T-helper 1 cell (primary cell): ENCODE data around the gene BPIFB2.
"Not testable (repeated sequence)": the region's sequence is repeated elsewhere in the genome, so short reads cannot be mapped to it uniquely, and the experiment has no call there.

Experiments used
- DNase-seq, 5 donors: peaks; one replicate each; pipeline ENCODE4 v3.0.0-alpha.2; 2012 to 2020
- total RNA-seq, 4 donors: gene quantifications; one replicate each; lab custom pipeline; 2026; lab: John Stamatoyannopoulos, UW

BPIFB2 gene, protein sequence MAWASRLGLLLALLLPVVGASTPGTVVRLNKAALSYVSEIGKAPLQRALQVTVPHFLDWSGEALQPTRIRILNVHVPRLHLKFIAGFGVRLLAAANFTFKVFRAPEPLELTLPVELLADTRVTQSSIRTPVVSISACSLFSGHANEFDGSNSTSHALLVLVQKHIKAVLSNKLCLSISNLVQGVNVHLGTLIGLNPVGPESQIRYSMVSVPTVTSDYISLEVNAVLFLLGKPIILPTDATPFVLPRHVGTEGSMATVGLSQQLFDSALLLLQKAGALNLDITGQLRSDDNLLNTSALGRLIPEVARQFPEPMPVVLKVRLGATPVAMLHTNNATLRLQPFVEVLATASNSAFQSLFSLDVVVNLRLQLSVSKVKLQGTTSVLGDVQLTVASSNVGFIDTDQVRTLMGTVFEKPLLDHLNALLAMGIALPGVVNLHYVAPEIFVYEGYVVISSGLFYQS
- 0 reads per million in 4 donors for total RNA-seq

DNA sequence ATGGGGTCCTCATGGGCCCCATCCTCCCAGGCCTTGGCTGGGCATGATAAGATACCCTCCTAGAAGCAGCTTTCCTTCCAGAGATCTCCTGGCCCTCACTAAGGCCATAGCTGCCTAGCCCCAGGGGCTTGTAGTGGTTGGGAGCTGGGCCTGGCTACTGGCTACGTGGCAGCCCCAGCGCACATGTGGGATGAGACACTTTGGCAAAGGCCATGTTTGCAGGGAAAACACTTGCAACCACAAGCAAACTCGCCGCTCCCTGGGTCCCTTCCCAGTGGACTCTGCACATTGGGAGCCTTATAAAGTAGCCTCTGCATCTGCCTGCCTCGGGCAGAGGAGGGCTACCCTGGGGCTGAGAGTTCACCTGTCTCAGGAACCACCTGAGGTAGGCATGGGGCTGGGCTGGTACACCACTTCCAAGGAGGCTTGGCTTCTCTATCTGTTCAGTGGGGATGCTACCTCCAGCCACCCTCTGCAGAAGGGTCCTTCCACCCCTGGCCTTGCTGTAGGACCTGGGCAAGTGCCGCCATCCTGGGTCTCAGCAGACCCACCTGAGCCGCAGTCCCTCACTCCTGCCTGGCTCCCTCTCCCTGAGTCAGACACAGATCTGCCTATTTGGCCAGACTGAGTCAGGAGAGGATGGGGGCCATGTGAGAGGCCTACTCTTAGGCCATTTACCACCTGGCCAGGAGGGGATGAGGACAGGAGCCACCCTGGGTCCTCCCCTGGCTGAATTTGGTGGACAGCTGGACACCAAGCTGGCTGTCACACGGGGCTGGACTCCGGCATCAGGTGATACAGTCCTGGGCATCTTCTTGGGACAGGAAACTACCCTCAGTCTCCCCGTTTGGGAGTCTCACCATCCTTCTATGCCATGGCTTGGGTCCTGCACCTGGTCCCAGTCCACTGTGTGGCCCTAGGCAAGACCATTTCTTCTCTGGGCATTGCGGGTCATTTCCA is at the start of gene BPIFB2:
BPIFB2 (plus strand) TSS at position 329 of the 960 bp plus-strand sequence. CDS start 871 bp downstream, outside the sequence.
- DNase-seq = no peak

DNA sequence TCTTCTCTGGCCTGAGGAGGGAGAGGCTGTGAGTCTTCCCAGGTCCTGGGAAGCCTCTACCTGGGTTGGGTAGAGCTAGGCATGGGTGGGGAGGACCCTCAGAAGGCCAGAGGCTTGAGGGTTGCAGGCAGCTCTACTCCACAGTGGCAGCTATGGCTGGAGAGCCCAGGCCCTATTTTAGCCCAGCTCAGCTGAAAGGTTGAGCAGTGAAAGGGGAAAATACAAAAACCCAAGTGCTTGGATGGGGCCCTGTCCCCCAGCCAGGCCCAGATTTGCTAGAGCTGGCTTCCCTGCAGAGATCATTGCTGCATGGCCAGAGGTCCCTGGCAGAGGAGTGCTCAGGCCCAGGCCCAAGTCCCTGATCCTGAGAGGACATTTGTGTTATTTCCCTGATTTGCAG is 48.9 kb upstream of the BPIFB2 start:
- DNase-seq = no peak

DNA sequence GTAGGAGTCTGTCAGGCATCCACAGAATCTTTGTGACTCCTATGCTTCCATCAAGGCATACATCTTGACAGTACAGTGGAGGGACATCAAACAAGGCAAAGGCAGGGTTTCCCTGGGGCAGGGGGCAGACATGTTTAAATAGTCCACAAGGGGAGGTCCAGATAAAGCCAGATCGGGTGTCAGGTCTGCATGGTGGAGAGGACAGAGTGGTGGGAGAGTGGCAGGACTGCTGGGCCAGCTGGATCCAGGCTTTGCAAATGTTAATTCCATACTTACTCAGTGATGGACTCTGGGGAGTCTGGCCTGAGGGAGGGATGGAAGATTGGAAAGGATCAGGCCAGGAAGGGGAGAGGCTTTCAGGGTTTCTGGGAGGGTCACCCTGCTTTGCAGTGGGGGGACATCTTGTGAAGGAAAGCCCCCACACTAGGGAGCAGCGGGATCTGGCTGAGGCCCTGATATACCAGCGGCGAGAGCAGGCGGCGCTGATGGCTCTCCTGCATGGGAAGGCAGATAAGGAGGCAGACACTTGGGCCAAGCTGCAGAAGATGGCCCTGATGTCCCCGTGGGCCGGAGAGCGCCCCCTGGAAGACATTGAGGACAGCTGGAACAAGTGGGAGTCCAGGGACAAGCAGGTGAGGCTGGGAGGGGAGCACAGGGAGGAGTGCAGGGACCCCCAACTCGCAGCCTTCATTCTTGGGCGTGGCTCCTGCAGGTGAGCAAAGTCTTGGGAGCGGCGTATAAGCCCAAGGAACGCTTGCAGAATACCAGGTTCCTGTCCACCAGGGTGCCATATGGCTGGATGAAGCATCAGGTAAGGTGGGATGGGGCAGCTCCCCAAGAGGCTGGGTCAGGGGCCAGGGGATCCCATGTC is 47.9 kb upstream of the BPIFB2 start:
- DNase-seq = no peak

DNA sequence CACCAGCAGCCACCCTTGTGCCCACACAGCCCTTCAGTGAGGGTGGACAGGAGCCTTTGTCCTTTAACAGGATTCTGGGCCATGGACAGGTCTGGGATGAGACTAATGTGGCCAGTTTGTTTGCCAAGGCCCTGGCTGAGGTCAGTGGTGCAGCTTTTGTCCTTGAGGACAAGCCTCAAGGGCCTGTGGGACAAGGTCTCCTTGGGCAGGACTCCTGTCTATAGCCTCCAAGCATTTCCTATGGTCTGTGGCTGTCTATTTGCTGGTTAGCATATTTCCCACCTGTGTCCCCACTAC is 47.3 kb upstream of the BPIFB2 start:
- DNase-seq = no peak

DNA sequence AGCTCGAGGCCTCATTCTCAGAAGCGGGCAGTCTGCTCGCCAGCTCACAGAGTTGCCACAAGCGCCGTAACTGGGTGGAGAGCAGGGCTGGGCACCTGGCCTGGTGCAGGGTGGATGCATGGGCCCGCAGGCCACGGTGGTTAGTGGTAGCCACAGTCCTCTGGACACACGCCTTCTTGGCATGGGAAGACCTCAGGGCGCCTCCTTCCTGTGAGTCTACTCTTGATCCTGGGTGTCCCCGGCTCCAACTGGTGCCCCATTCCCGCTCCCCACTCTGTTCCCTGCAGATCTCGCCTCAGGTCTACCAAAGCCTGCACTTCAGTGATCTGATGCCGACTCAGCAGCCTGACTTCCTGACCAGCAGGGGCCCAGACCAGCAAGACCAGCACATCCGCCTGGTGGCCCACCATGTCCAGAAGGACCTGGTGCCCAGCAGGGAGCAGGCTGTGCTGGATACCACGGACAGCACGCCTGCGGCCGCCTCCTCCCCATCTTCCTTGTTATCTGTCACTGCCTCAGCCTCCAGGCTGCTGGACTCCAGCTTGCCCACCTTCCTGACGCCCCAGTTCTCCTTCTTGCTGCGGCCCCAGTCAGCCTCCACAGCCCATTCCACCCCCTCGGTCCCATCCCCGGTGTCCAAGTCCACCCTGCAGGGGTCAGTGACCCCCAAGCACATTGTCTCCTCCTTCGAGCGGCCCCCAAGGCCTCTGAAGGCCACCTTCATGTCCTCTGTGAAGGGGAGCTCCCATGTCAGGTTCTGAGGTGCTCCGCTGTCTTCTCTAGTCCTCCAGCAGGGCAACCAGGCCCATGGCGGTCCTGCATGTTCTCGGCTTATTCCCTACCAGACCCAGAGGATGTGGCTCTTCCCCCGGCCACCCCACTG is 46.4 kb upstream of the BPIFB2 start:
- DNase-seq = no peak

DNA sequence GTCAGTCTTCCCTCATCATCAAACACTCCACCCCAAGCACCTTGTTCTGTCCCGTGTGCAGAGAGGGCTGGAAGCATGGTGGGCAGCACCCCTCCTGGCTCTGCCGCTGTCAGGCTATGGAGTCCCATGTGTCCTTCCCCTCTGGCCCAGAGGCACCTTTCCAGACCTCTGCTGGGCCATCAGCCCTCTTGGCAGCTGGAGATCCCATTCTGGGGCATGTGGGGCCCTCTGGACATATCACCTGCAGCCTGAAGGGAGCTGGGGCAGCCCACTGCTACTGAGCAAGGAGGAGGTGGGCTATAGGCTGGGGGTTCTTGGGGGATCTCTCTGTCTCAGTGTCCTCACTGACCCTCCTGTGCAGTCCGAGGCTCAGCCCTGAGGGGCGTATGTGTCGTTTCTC is 45.5 kb upstream of the BPIFB2 start:
- no peak for DNase-seq

DNA sequence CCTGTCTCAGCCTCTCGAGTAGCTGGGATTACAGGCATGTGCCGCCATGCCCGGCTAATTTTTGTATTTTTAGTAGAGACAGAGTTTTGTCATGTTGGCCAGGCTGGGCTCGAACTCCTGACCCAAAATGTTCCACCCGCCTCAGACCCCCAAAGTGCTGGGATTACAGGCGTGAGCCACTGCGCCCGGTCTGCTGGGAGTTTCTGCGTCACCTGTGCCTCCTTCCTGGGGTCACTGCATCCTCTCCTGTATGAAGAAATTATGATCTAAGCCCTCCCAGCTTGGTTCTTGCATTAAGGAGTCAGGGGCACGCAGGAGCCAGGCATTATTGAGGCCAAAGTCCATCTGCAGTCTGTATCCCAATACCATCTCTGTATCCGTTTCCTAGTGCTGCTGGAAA is 44.9 kb upstream of the BPIFB2 start:
- DNase-seq = not testable (repeated sequence)

DNA sequence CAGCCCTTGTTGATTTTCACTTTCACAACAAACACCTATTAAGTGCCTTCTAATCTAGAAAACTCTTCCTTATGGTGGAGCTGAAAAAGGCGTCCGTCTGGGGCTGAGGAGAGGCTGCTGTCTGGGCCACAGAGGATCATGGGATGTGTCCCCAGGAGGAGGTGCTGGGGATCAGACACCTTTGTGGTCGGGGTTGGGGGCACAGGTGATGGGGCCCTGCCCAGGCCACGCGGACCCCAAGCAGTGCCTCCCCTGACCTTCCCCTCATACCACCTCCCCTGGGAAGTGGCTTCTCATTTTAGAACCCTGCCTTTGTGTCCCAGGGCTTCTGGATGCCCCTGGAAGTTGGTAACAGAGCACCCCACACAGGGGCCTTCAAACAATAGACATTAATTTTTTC is 44.3 kb upstream of the BPIFB2 start:
- no peak for DNase-seq

DNA sequence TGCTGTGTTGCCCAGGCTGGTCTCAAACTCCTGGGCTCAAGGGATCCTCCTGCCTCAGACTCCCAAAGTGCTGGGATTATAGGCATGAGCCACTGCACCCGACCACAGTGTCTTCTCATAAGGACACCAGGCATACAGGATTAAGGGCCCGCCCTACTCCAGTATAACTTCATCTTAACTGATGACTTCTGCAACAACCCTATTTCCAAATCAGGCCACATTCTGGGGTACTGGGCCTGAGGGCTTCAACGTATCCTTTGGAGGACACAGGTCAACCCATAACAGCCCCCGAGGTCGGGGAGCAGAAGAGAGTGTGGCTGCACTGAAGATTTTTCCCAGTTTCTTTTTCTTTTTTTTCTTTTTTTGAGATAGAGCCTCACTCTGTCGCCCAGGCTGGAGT is 42.9 kb upstream of the BPIFB2 start:
- no peak for DNase-seq

DNA sequence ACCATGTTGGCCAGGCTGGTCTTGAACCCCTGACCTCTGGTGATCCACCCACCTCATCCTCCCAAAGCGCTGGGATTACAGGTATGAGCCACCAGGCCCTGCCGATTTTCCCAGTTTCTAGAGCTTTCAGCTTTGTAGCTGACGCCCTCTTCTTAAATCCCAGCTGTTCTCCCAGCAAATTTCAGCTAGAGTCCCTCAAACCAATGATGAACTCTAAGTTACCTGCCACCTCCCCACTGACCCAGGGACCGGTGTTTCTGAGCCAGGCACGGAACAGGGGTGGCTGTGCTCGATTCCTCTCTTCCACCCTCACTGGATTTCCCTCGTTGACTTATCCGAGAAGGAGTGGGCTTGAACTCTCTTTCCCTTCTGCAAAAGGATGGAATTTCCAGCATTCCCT is 42.4 kb upstream of the BPIFB2 start:
- no peak for DNase-seq

DNA sequence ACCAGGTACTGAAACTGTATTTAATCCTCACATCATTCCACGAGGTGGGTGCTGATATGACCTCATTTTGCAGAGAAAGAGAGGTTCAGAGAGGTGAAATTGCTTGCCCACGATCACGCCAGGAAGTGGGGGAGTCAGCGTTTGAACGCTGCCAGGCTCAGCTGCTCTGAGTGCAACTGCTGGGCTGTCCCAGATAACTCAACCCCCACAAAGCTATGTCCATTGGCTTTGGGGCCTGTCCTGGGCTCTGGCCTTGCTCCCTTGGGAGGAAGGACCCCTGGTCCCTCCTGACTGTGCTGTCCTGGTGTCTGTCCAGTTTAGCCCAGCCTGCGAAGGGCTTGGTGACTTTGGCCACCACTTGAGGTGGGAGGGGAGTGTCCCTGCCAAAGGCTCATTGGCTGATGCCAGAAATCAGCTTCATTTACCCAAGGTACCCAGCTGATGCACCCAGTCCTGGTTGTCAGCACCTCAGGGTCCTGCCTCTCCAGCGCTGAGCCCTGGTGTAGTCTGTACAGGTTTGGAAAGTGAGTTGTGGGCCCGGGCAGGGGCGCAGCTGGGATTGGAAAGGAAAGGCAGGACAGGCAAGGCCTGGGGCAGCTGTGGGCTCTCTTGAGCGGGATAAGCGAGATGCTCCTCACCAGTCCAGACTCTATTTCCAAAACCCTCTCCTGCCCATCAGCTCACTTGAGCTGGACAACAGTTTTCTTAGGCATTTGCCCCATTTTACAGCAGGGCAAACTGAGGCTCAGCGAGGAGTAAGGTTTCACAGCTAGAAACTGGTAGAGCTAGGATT is 41.7 kb upstream of the BPIFB2 start:
- peak in 1 of 5 donors; percentile 61 for DNase-seq

DNA sequence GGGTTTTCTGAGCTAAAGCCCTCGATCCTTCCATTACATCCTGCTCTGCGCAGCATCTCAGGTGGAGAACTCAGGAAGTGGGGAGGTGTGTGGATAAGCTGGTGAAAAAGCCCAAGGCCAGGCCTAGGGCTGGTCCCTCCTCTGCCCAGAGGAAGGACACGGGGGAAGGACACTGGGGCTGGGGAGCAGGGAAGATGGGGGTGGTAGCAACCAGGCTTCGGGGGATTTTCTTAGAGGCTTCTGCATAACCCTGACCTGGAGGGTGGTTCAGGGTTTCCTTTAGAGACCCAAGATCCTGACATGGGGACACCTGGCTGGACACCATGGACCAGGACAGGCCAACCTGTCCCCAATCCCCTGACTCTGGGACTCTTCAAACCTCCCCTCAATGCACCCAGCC is 41.1 kb upstream of the BPIFB2 start:
- DNase-seq = no peak

DNA sequence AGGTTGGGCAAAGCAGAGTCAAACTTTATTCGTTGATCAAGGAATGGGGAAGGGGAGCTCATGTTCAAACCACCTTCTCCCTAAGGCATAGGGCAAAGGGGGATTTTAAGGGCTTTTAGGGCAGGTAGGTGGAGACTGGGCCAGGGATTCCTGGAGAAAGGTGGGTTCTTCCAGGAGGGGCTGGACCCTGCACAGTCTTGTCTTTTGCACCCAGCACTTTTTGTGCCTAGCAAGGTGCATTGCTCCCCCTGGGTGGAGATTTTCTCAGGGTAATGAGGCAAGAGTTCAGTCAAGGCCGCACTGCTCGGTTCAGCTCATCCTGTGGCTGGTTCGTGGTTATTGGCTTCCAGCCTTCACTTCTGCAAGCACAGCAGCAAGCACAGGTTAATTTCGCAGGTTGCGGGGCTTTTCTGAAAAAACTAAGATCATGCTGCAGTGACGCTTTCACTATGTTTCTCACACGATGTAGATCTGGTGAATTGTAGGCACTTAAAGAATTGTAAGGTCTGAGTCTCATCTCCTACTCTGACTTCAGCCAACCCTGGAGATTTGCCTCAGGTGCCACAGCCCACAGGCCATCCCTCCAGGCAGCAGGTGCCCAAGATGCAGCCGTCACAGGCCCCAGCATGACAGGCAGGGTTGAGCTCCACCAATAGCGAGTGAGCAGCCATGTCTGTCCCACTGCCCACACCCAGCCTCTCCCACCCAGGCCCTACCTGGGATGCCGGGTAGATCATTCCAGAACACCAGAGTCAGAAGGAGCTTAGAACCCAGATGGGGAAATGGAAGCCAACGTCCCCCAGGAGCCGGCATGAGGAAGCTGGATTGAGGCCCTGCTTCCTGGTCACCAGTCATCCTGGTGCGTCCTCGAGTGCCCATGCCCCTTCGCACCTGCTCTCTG is 40.4 kb upstream of the BPIFB2 start:
- peak in 3 of 5 donors; percentile 39 to 81 (median 41) for DNase-seq

DNA sequence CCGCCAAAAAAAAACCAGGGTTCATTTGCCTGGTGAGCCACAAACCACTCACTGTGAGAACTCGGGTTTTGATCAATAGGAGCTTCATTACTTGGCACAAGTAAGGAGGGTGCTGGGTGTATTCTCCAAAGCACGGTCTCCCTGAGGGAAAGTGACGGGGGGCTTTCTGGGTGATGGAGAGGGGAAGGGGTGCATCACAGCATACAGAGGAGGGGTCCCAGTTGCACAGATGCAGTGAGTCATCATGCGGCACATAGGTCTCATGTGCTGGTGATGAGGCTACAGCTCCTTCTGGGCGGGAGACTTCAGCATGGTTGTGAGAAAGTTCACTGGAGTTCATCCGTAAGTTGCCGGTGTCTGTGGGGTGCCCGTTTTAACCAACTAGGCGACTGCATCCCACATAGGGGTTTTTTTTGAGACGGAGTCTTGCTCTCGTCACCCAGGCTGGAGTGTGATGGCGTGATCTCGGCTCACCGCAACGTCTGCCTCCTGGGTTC is 39.5 kb upstream of the BPIFB2 start:
- DNase-seq = peak in 3 of 5 donors; percentile 43 to 56 (median 48)

DNA sequence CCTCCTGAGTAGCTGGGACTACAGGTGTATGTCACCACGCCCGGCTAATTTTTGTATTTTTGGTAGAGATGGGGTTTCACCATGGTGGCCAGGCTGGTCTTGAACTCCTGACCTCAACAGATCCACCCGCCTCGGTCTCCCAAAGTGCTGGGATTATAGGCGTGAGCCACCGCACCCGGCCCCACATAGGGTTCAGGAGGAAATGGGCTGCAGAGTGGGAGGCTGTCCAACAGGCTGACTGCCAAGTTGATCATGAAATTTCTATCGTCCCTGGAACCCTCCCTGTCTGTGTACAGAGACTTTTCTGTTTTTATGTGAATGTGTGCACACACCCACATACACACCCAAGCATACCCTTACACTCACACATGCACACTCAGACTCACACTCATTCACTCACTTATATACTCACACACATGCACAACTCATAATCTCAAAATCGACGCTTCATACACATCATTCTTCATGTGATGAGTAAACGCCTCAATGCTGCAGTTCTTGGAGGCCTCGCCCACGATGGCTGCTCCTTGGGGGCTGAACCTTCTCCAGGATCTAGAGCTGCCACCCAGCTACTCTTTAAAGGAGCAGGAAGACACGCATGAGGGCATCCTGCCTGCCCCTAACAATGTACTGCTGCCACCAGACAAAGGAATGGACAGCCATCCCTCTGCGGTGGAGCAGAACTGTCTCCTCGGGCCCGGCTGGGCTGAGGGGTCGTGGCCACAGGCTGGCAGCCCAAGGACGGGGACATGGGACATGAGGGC is 38.8 kb upstream of the BPIFB2 start:
- DNase-seq = peak in 1 of 5 donors; percentile 26

DNA sequence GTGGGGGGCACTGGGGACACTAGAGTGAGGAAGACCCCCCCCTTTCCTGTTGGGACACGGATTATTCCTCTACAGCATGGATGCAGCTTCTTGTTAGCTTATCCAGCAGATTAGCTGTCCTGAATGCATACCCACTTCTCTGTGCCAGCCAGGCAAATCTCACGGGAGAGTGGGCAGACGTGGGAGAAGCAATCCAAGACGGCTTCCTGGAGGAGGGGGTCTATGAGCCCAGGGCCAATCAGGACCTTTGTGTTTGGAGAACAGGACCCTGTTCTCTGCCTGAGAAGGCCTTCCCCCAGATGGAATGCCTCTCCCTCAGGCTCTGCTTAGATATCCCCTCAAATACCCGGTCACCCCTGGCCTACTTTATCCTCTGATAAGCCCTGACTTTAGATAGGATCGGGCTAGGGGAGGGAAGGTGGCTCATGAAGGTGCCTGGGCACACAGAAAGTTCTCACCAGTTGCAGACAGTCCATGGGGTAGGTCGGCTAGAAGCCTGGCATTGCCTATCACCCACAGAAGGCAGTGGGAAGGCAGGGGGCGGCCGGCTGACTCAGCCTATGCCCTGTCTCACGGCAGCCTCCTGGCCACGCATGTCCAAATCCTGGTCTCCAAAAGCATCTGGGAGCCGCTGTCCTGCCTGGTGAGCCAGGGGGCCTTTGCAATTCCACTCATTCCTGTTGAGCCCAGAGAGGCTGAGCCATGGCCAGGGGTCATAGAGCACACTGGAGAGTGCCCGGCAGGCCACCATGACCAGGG is 38.0 kb upstream of the BPIFB2 start:
- no peak for DNase-seq

DNA sequence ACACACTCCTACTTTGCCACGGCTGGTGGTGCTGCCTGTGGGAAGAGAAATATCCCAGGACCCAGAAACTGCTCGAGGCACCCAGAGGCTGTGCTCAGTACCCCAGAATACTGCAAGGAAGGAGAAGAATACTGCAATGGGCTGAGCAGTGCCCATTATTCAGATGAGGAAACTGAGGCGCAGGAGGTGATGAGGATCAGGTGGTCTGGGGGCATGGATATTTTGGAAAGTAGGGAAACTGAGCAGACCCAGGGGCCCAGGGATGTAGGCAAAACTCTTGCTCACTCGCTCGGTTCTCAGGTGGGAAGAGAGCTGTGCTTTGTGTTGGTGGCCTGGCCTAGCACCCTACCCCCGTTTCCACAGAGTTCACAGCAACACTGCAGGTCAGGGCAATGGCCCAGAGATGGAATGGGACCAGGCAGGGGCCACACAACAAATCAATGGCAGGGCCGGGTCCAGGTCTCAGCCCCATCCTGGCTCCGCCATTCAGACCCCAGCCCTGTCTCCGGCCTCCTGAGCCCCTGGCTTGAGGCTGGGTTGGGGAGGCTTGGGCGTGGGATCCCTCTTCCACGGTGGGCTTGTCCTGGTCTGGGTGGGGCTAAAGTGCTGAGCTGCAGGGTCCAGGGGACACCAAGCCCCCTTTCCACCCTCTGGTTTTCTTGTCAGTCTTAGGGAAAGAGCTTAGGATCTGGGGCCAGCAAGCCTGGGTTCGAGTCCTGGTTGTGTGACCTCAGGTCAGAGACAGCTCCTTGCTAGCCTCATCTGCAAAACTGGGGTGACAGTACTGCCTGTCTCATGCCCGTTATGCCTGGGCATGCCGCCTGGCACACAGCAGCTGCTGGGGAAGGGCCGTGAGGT is 37.2 kb upstream of the BPIFB2 start:
- no peak for DNase-seq
